Activated CD4-positive, alpha-beta T cell treated with anti-CD3 and anti-CD28 coated beads, Interleukin-2, amount 50 U/mL, for 24 hours (primary cell): Measurements from ENCODE around the gene SELPLG.
"Not testable (repeated sequence)": the region's sequence is repeated elsewhere in the genome, so short reads cannot be mapped to it uniquely, and the experiment has no call there.

Experiments
- DNase-seq, 2 donors: peaks; one replicate each; pipeline ENCODE4 v3.0.0-alpha.2; 2020; ENCODE audit warnings: low read depth in 1 of 2, low spot score in 1 of 2

SELPLG gene

GRCh38 chr12:108655812-108656175 is 22.1 kb upstream of the SELPLG start:
- not testable (repeated sequence) for DNase-seq

GRCh38 chr12:108654622-108655021 is 20.9 kb upstream of the SELPLG start:
- not testable (repeated sequence) for DNase-seq

- no peak for DNase-seq
These were observed 20.2 kb upstream of the SELPLG start for GRCh38 chr12:108653922-108654321.

- no peak for DNase-seq
These were observed 19.4 kb upstream of the SELPLG start for GRCh38 chr12:108653082-108653516.

- no peak for DNase-seq
These were observed 16.4 kb upstream of the SELPLG start for GRCh38 chr12:108650083-108650482.

- DNase-seq = no peak
These were observed 16.0 kb upstream of the SELPLG start for GRCh38 chr12:108649669-108650068.

GRCh38 chr12:108649126-108649525 is 15.4 kb upstream of the SELPLG start:
- DNase-seq = no peak

- no peak for DNase-seq
These were observed 14.7 kb upstream of the SELPLG start for GRCh38 chr12:108648371-108648770.

- DNase-seq = no peak
These were observed 14.0 kb upstream of the SELPLG start for GRCh38 chr12:108647585-108648287.

- DNase-seq = no peak
These were observed 13.2 kb upstream of the SELPLG start for GRCh38 chr12:108646600-108647579.

- DNase-seq = no peak
These were observed 12.2 kb upstream of the SELPLG start for GRCh38 chr12:108645686-108646599.

- DNase-seq = no peak
These were observed 11.1 kb upstream of the SELPLG start for GRCh38 chr12:108644811-108645120.

- DNase-seq = no peak
These were observed 10.5 kb upstream of the SELPLG start for GRCh38 chr12:108643941-108644810.

- no peak for DNase-seq
These were observed 9.4 kb upstream of the SELPLG start for GRCh38 chr12:108642899-108643654.

GRCh38 chr12:108642269-108642870 is 8.7 kb upstream of the SELPLG start:
- no peak for DNase-seq

- DNase-seq = no peak
These were observed 8.0 kb upstream of the SELPLG start for GRCh38 chr12:108641446-108642268.

GRCh38 chr12:108640802-108641445 is 7.2 kb upstream of the SELPLG start:
- DNase-seq = no peak
